Osteocyte (in vitro differentiated cells): ENCODE data around the gene DDX41. TPM values are rescaled to one million over a fixed set of nuclear protein-coding genes. Genes with fewer than 3 reads are reported as not detected.
A peak's percentile ranks its signal among the peaks of the same experiment; 100 is the strongest.

ENCODE experiments used
- DNase-seq: peaks from one replicate; pipeline ENCODE4 v3.0.0; 2021; ENCODE audit warnings: mixed read lengths; ENCODE audit not compliant: unreplicated experiment; ENCODE audit errors: extremely low spot score
- H3K27ac Mint-ChIP-seq: one replicate; pipeline ENCODE4 v1.8.0; 2021; ENCODE audit warnings: mild to moderate bottlenecking, mixed read lengths; ENCODE audit not compliant: unreplicated experiment
- H3K27me3 Mint-ChIP-seq: one replicate; pipeline ENCODE4 v1.8.0; 2021; ENCODE audit warnings: mixed read lengths; ENCODE audit not compliant: unreplicated experiment
- H3K36me3 Mint-ChIP-seq: one replicate; pipeline ENCODE4 v1.8.0; 2021; ENCODE audit warnings: mixed read lengths; ENCODE audit not compliant: unreplicated experiment
- H3K4me1 Mint-ChIP-seq: one replicate; pipeline ENCODE4 v1.8.0; 2021; ENCODE audit warnings: mixed read lengths; ENCODE audit not compliant: unreplicated experiment
- H3K4me3 Mint-ChIP-seq: one replicate; pipeline ENCODE4 v1.8.0; 2021; ENCODE audit warnings: mild to moderate bottlenecking, moderate library complexity, mixed read lengths; ENCODE audit not compliant: unreplicated experiment
- H3K9me3 Mint-ChIP-seq: one replicate; pipeline ENCODE4 v1.8.0; 2021; ENCODE audit warnings: mixed read lengths; ENCODE audit not compliant: unreplicated experiment
- total RNA-seq: library from RNA; stranded (reverse); gene quantifications from 2 replicates; pipeline ENCODE4 v1.2.1, GENCODE V29; 2021
- TF ChIP-seq, protein P1 (sequence below): fragments of 200-600 bp; sonication (generic); IDR thresholded peaks from 2 replicates; pipeline ENCODE4 v1.5.0; 2021; ENCODE audit warnings: antibody characterized with exemption, mild to moderate bottlenecking, moderate library complexity

DDX41 gene
- total RNA-seq, 1 donor from 2014 or later: 83.1 TPM

DNA sequence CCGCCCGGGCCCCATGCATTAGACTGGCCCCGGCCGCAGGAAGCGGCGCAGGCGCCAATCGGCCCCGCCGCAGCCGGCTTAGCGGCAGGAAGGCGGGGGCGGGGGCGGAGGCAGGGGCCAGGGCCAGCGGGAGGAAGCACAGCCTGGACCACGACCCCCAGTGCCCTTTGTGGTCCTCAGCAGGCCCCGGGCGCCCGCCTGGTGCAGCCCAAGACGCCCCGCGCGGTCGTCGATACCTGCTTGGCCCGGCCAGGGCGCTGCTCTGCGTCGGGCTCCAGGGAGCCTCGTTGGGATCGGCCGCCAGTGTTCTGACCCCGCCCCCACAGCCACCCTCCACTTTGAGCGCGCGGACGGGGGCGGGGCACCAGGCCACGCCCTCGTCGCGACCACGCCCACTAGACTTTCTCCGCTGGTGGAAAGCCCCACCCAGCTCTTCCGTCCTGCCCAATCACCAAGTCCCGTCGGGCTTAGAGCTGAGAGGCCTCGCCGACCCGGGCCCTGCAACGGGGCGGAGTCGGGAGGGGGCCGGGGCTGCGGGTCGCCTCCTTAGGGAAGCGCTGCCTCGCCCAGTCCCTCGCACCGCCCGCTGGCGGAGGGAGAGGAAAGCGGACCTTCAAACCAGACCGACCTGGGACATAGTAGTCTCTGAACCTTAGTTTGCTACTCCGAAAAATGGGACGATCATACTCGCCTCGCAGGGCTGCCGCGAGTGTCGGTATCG is 19.3 kb downstream of the DDX41 start, which contains the start of gene PDLIM7:
Gene PDLIM7, minus strand, starts transcription at position 313 of the 721 bp plus-strand sequence. CDS start 1,092 bp downstream, outside the sequence.
- DNase-seq: peak; percentile 98
- no peaks in the 10 kb centered on the region for H3K9me3 Mint-ChIP-seq

DNA sequence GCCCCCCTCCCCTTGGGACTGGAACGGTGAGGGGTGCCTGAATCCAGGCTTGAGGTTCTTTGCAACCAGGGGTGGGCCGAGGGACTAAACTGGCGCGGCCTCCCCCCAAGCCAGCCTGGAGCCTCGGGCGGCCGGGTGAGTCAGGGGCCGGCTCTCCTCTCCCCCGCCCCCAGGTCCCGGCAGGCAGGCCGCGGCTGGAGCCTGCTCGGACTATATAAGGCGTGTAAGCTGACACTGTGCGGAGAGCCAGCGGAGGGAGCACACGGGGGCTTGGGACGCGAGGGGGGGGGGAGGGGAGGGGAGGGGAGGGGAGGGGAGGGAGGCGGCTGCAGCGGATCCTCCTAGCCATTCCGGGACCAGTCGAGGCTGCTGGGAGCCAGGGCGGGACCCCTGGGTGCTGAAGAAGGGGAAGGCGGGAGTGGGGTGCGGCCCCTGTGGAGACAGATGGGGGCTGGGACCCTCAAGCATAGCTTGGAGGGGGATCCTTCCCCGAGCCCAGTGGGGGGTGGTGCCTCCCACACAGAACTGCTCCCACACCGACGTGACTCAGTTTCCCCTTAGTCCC is 20.0 kb downstream of the DDX41 start:
- peak; percentile 94 for DNase-seq
- H3K9me3 Mint-ChIP-seq: no peaks in the 10 kb centered on the region
- peaks cover 8% of the 10 kb centered on the region for H3K36me3 Mint-ChIP-seq
- TF ChIP-seq, protein P1, sequence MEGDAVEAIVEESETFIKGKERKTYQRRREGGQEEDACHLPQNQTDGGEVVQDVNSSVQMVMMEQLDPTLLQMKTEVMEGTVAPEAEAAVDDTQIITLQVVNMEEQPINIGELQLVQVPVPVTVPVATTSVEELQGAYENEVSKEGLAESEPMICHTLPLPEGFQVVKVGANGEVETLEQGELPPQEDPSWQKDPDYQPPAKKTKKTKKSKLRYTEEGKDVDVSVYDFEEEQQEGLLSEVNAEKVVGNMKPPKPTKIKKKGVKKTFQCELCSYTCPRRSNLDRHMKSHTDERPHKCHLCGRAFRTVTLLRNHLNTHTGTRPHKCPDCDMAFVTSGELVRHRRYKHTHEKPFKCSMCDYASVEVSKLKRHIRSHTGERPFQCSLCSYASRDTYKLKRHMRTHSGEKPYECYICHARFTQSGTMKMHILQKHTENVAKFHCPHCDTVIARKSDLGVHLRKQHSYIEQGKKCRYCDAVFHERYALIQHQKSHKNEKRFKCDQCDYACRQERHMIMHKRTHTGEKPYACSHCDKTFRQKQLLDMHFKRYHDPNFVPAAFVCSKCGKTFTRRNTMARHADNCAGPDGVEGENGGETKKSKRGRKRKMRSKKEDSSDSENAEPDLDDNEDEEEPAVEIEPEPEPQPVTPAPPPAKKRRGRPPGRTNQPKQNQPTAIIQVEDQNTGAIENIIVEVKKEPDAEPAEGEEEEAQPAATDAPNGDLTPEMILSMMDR: no peak
- H3K27ac Mint-ChIP-seq: peak overlapping the region; percentile 91
- H3K27me3 Mint-ChIP-seq: no peaks in the 10 kb centered on the region
- peaks cover 79% of the 10 kb centered on the region for H3K4me1 Mint-ChIP-seq
- H3K4me3 Mint-ChIP-seq: peak overlapping the region; percentile 84

More for the DNA sequence above, 19.3 kb downstream of the DDX41 start, which contains the start of gene PDLIM7:
- Mint-ChIP-seq H3K27ac (peak within 1 kb of the TSS; percentile 91), H3K4me3 (peak within 1 kb of the TSS; percentile 84), H3K4me1 (peaks cover 81% of the 10 kb centered on the region), H3K36me3 (peaks cover 8% of the 10 kb centered on the region), H3K27me3 (no peaks in the 10 kb centered on the region)
- TF ChIP-seq, protein P1: no peak

DNA sequence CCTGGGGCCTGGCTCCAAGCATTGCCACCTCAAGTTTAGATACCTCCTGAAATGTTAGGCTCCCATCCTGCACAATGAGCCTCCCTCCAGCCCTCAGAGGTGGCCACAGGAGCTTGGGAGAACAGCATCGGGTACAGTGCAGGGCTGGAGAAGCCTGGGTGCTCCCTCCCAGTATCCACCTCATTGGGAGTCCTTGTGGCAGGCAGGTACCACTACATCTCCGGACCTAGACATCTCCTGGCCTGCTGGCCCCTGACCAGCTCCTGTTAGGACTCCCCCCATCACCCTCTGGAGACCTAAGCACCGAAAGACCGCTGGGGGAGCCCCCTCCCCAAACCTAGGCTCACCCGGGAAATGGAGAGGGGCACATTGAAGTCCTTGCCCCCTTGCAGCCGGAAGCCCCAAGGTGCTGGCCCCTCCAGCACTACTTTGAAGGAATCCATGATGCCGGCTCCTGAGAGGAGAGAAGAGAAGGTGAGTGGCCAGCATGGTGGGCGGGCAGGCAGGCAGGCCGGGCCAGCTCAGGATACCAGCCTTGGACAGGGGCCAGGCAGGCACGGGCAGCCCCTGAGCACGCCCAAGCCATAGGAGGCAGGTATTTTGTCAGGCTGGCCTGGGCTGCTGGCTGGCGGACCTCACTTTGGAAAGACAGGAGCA is 20.6 kb downstream of the DDX41 start:
- H3K27ac Mint-ChIP-seq: peak overlapping the region; percentile 91
- no peaks in the 10 kb centered on the region for H3K27me3 Mint-ChIP-seq
- no peaks in the 10 kb centered on the region for H3K9me3 Mint-ChIP-seq
- H3K36me3 Mint-ChIP-seq: peaks cover 10% of the 10 kb centered on the region
- peak overlapping the region; percentile 84 for H3K4me3 Mint-ChIP-seq
- DNase-seq: no peak
- H3K4me1 Mint-ChIP-seq: peaks cover 78% of the 10 kb centered on the region
- TF ChIP-seq, protein P1: peak; percentile 31

DNA sequence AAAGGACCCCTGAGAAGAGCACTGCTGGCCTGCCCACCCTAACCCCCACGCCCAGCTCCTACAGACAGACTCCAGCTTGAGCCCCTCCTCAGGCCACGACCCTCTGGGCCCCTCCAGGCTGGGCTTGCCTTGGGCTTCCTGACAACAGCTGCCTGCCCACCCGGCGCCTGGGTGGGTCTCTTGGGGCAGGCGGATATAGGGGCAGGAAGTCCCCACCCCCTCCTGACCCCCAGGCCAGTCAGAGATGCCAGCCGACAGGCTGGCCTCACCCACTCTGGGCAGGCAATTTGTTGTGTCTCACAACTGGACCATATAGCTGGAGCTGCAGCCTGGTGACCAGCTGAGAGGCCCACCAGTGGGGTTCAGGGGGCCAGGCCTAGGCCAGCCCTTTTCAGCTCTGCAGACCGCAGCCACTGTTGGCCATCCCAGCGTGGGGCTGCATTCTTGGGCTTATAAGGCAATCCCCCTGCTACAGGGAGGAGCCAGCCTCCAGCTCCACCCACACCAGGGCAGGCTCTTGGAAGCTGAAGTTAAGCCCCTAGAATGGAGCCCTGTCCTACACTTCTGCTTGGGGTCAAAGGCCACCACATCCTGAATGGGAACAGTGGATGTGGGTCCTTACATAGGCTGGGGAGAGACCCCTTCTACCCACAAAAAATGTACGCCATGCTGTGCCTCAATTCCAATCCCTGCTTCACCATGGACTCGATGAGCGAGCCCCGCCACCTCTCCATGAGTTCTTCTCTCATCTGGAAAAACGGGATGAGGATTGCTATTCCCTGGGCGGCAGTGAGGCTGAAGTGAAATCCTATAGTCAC is 21.3 kb downstream of the DDX41 start:
- peak overlapping the region; percentile 91 for H3K27ac Mint-ChIP-seq
- H3K9me3 Mint-ChIP-seq: no peaks in the 10 kb centered on the region
- H3K36me3 Mint-ChIP-seq: peaks cover 13% of the 10 kb centered on the region
- DNase-seq: peak; percentile 94
- TF ChIP-seq, protein P1: no peak
- H3K27me3 Mint-ChIP-seq: no peaks in the 10 kb centered on the region
- H3K4me1 Mint-ChIP-seq: peaks cover 76% of the 10 kb centered on the region
- peak overlapping the region; percentile 84 for H3K4me3 Mint-ChIP-seq
